Muscle of leg (tissue), 11 donors: ENCODE data around the gene RRAD. TPM values are rescaled to one million over a fixed set of nuclear protein-coding genes. Genes with fewer than 3 reads are reported as not detected.

Source experiments
- DNase-seq: peaks from one replicate; pipeline ENCODE4 v3.0.0; 2013
- H3K27ac ChIP-seq: one replicate; pipeline ENCODE4 v1.5.1; 2013; ENCODE audit warnings: mild to moderate bottlenecking, low read length, control low read depth
- H3K27me3 ChIP-seq: one replicate; pipeline ENCODE4 v1.6.1; 2013; ENCODE audit warnings: low read length; ENCODE audit not compliant: control insufficient read depth, insufficient read depth
- H3K36me3 ChIP-seq: one replicate; pipeline ENCODE4 v1.6.1; 2013; ENCODE audit warnings: low read length; ENCODE audit not compliant: control insufficient read depth, insufficient read depth
- H3K4me1 ChIP-seq: one replicate; pipeline ENCODE4 v1.6.1; 2013; ENCODE audit warnings: low read length; ENCODE audit not compliant: control insufficient read depth, insufficient read depth
- H3K4me3 ChIP-seq: one replicate; pipeline ENCODE4 v1.5.1; 2013; ENCODE audit warnings: low read length, control low read depth
- H3K9me3 ChIP-seq: replicated peaks from 2 replicates; pipeline ENCODE4 v1.6.1; 2013; ENCODE audit warnings: low read depth, low read length; ENCODE audit not compliant: control insufficient read depth
- WGBS: methylation state at CpG from one replicate; pipeline ENCODE4 v1.1.5; 2013; ENCODE audit warnings: missing lambda C conversion rate; ENCODE audit not compliant: insufficient coverage; 5-methylcytosine and 5-hydroxymethylcytosine counted together
- polyA plus RNA-seq, 8 donors: library from polyadenylated mRNA; unstranded; fragments of 120-200 nt; gene quantifications; one replicate each; pipeline versions ENCODE4 v1.2.1 to v1.2.3, GENCODE V29; 2013; ENCODE audit warnings: inconsistent platforms in 1 of 8, low replicate concordance in 1 of 8; ENCODE audit not compliant: insufficient read length in 8 of 8, insufficient read depth in 1 of 8
- total RNA-seq: library from RNA; stranded (reverse); fragments of 120-200 nt; gene quantifications from one replicate; pipeline ENCODE4 v1.2.4, GENCODE V29; 2013

The RRAD gene
- total and polyA plus RNA-seq, 9 donors = 6.0 to 10.7 (median 8.3) TPM

DNA sequence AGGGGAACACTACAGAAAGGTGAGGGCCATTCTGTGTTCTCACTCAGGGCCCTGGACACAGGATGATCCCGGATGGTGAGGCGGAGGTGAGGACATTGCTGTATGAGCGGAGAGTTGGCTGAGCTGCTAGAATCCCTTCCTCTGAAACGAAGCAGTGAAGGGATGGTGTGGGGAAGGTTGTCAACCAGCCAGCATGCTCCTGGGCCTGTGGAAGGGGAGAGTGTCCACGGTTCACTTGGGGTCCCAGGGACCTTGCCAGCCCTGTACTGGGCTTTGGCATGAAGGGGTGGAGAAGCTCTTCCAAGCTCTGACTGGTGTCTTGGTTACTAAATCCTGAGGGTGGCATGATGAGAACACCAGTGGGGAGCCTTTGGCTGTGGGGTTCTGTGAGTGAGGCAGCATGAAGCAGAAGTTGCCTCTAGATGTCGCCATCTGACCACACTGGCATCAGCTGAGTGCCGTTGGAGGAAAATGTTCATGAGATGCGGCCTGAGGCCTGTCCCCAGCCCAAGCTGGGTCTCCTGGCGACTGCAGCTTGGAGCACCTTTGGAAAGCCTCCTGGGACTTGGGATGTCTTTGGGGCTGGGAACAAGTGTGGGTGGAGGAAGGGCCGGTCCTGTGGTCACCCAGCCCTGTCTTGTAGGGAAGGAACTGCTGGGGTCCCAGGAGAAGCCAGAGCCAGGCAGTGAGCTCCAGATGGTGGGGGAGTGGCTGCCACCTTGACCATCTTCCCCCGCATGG, 30.2 kb downstream of the RRAD start:
- no peak overlapping the region for H3K4me3 ChIP-seq
- no peaks in the 10 kb centered on the region for H3K9me3 ChIP-seq
- no peaks in the 10 kb centered on the region for H3K27me3 ChIP-seq
- WGBS = 42% methylated on average over 11 of the region's 11 CpGs
- no peak overlapping the region for H3K27ac ChIP-seq
- H3K36me3 ChIP-seq = no peaks in the 10 kb centered on the region
- peaks cover 14% of the 10 kb centered on the region for H3K4me1 ChIP-seq
- DNase-seq = peak; percentile 82

DNA sequence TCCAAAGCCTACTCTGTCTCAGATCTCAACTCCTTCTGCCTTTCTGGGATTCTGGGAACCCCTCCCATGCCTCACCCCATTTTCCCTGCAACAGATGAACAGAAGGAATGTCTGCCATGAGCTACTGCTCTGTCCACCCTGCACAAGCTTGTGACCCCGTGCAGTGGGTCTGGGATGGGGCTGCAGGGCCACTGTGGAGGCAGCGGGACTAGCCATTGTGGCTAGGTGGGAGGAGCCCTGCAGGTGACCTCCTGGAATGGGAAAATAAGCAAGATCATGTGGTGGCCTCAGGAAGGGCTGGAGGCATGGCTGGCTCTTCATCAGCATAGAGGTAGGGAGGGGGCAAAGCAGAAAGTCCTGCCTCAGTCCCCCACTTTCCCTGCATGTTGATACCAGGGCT, 31.3 kb downstream of the RRAD start:
- 72% methylated on average over 2 of the region's 2 CpGs for whole genome bisulfite sequencing
- H3K4me3 ChIP-seq = no peak overlapping the region
- H3K27me3 ChIP-seq = no peaks in the 10 kb centered on the region
- H3K27ac ChIP-seq = no peak overlapping the region
- no peaks in the 10 kb centered on the region for H3K36me3 ChIP-seq
- no peaks in the 10 kb centered on the region for H3K9me3 ChIP-seq
- H3K4me1 ChIP-seq = peaks cover 4% of the 10 kb centered on the region
- no peak for DNase-seq

DNA sequence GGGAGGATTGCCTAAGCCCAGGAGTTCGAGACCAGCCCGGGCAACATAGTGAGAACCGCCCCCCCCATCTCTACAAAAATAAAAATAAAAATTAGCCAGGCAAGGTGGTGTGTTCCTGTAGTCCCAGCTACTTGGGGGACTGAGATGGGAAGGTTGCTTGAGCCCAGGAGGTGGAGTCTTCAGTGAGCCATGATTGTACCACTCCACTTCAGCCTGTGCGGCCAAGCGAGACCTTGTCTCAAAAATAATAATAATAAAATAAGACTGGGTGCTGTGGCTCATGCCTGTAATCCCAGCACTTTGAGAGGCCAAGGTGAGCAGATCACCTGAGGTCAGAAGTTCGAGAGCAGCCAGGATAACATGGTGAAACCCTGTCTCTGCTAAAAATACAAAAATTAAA, 33.5 kb downstream of the RRAD start:
- Histone ChIP-seq H3K9me3 (no peaks in the 10 kb centered on the region), H3K4me3 (no peak overlapping the region), H3K4me1 (peaks cover 4% of the 10 kb centered on the region), H3K36me3 (no peaks in the 10 kb centered on the region), H3K27ac (no peak overlapping the region), H3K27me3 (no peaks in the 10 kb centered on the region)
- WGBS = no CpG with 5 or more reads among the region's 6 CpGs
- DNase-seq = no peak

DNA sequence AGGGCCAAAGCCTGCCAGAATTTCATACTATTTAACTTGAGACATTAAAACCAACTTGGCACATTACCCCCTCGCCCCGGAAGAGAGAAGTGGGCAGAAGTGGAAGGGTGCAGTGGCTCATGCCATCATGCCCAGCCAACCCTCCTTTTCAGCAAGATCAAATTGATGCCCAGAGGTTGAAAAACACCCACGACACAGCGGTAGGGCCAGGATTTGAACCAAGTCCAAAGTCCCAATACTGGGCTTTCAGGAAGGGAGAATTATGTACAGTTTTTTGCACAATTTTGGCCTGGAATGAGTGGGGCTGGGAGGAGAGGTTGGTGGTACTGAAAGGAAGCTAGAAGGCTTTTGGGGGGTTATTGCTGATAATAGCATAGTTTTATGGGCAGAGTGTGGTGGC, 34.0 kb downstream of the RRAD start:
- 94% methylated on average over 2 of the region's 4 CpGs for WGBS
- Histone ChIP-seq H3K36me3 (peaks cover 3% of the 10 kb centered on the region), H3K4me1 (peaks cover 4% of the 10 kb centered on the region), H3K27ac (no peak overlapping the region), H3K4me3 (no peak overlapping the region), H3K27me3 (no peaks in the 10 kb centered on the region), H3K9me3 (no peaks in the 10 kb centered on the region)
- no peak for DNase-seq

DNA sequence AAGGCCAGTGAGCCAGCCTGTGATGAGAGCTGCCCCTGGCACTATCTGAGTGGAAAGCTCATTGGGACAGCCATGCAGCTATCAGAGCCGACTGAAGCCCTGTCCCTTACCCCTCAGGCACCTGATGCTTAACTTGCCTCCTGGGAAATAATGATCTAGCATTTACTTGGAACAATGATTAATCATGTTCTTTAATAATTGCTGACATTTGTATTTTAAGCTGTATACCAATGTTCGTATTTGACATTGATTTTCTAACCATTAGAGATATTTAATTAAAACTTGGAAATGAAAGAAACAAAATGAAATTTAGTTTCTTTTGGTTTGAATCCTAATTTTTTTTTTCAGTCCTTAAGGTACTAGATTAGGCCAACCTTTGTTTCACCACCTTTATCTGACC, 34.5 kb downstream of the RRAD start:
- H3K4me1 ChIP-seq = peaks cover 4% of the 10 kb centered on the region
- H3K9me3 ChIP-seq = no peaks in the 10 kb centered on the region
- peaks cover 3% of the 10 kb centered on the region for H3K36me3 ChIP-seq
- WGBS = no CpG with 5 or more reads among the region's 2 CpGs
- no peak for DNase-seq
- H3K4me3 ChIP-seq = no peak overlapping the region
- no peak overlapping the region for H3K27ac ChIP-seq
- H3K27me3 ChIP-seq = no peaks in the 10 kb centered on the region

DNA sequence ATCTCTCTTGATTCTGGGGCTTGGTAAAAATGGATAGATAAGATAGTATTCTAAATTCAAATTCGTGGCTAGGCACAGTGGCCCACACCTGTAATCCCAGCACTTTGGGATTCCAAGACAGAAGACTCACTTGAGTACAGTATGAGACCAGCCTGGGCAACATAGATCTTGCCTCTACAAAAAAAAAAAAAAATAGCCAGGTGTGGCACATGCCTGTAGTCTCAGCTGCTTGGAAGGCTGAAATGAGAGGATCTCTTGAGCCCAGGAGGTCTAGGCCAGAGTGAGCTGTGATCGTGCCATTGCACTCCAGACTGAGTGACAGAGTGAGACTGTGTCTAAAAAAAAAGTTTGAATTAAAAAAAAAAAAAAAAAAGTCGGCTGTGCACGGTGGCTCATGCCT, 35.7 kb downstream of the RRAD start:
- Histone ChIP-seq H3K27ac (no peak overlapping the region), H3K4me3 (no peak overlapping the region), H3K27me3 (no peaks in the 10 kb centered on the region), H3K36me3 (peaks cover 14% of the 10 kb centered on the region), H3K9me3 (no peaks in the 10 kb centered on the region), H3K4me1 (no peaks in the 10 kb centered on the region)
- WGBS = no CpG with 5 or more reads among the region's 4 CpGs
- DNase-seq = no peak

DNA sequence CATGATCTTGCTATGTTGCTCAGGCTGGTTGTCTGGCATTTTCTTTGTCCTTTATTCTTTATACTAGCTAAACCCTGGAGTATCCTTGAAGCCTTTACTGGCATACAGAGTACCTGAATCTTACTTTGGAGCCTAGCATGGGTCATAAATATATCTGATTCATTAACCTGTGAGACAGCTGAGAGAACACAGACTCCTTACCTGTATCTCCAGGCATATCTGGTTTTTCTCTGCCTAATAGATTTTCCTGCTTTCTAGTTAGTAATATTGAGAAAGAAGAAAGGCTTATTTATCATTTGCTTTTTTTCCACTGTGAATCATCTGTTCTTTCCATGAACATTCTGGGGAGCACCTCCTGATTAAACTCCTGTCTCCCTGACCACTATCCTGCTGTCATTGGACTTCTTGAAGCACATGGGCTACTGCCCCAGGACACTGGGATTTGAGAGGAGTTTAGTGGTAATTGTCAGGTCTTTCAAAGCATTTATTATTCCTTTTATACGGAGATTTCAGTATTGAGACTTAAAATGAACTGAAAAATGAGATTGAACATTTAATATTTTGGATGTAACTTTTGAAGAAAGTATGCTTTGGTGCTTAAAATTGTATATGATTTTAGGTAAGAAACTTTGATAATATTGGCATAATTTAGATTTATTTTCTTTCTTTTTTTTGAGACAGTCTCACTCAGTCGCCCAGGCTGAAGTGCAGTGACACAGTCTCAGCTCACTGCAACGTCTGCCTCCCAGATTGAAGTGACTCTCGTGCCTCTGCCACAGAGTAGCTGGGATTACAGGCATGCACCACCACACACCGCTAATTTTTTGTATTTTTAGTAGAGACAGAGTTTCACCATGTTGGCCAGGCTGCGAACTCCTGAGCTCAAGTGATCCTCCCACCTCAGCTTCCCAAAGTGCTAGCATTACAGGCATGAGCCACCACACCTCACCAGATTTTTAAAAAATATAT, 36.4 kb downstream of the RRAD start:
- Histone ChIP-seq H3K27ac (no peak overlapping the region), H3K9me3 (no peaks in the 10 kb centered on the region), H3K4me3 (no peak overlapping the region), H3K4me1 (no peaks in the 10 kb centered on the region), H3K27me3 (no peaks in the 10 kb centered on the region), H3K36me3 (peaks cover 19% of the 10 kb centered on the region)
- no peak for DNase-seq
- WGBS = 92% methylated on average over 2 of the region's 6 CpGs

DNA sequence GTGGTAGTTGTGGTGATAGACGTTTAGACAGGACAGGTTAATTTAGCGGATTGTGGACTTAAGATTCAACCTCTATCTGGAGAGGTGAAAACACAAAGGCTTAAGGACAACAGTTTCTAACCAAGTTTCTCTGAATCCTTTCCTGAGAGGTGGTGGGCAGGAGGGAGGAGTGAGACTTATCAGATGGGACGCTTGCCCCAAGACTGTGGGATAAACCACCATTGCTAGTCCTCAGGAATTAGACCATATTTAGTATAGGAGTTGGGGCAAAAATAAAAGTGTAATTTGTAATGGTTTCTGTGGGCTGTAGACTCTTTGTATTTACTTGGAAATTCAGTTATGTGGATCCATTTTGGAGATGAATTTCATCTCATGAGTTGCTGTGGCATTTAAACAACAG, 38.4 kb downstream of the RRAD start:
- DNase-seq = no peak
- Histone ChIP-seq H3K27ac (no peak overlapping the region), H3K9me3 (no peaks in the 10 kb centered on the region), H3K27me3 (no peaks in the 10 kb centered on the region), H3K4me3 (no peak overlapping the region), H3K4me1 (no peaks in the 10 kb centered on the region), H3K36me3 (peaks cover 19% of the 10 kb centered on the region)
- 95% methylated on average over 3 of the region's 3 CpGs for WGBS

DNA sequence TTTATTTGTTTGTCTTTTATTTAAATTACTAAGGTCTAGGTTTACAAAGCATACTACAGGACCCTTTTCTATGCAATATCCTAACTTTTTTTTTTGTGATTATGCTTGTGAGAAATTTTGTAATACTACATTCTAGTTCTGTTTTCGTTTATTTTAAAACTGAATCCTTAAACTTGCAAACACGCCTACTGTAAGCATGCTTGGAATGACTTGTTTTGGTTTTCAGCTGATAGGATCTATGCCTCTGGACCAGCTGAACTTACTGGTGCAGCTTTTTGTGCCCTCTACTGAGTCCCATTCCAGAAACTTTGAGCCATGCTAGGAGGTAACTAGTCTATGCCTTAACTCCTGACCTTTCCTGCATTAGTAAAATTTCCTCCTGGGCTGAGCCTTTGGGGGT, 39.0 kb downstream of the RRAD start:
- H3K4me1 ChIP-seq = no peaks in the 10 kb centered on the region
- DNase-seq = no peak
- no peak overlapping the region for H3K4me3 ChIP-seq
- H3K36me3 ChIP-seq = peaks cover 19% of the 10 kb centered on the region
- H3K9me3 ChIP-seq = no peaks in the 10 kb centered on the region
- H3K27me3 ChIP-seq = no peaks in the 10 kb centered on the region
- H3K27ac ChIP-seq = no peak overlapping the region
- no CpG with 5 or more reads among the region's 2 CpGs for WGBS

DNA sequence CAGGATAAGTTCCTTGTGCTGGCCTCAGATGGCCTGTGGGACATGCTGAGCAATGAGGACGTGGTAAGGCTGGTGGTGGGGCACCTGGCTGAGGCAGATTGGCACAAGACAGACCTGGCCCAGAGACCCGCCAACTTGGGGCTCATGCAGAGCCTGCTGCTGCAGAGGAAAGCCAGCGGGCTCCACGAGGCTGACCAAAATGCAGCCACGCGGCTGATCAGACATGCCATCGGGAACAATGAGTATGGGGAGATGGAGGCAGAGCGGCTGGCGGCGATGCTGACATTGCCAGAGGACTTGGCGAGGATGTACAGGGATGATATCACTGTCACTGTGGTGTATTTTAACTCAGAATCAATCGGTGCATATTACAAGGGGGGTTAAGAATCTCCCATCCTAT, 39.8 kb downstream of the RRAD start:
- H3K4me3 ChIP-seq = no peak overlapping the region
- H3K4me1 ChIP-seq = peaks cover 6% of the 10 kb centered on the region
- peaks cover 19% of the 10 kb centered on the region for H3K36me3 ChIP-seq
- peaks cover 5% of the 10 kb centered on the region for H3K27me3 ChIP-seq
- H3K27ac ChIP-seq = no peak overlapping the region
- H3K9me3 ChIP-seq = no peaks in the 10 kb centered on the region
- DNase-seq = no peak
- 92% methylated on average over 7 of the region's 12 CpGs for WGBS
